HG03520 (cell line): ENCODE data around the gene SRGAP2B.
"Not testable (repeated sequence)": the region's sequence is repeated elsewhere in the genome, so short reads cannot be mapped to it uniquely, and the experiment has no call there.

Source experiments
- ATAC-seq: cut with Tn5 transposase; IDR thresholded peaks from one replicate; pipeline ENCODE4 v1.9.1; 2021; ENCODE audit warnings: mild to moderate bottlenecking, moderate library complexity; ENCODE audit not compliant: unreplicated experiment

Gene SRGAP2B

DNA sequence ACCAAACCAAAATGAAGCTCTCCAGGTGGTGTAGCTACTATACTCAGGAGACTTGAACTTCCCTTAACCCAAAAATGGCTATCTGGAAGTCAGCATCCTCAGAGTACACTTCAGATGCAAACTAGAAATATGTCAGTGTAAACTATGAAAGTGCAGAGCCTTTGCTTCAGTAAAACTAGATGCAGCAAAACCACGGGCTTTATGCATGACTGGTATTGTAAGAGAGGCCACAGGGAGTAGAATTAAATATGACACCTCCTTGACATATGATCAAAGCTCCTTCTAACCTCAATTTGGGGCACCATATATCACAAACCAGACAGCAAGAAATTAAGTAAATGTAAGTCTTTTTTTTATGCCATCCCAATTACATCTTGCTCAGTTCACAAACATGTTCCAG lies 47.6 kb downstream of the SRGAP2B start:
- not testable (repeated sequence) for ATAC-seq

DNA sequence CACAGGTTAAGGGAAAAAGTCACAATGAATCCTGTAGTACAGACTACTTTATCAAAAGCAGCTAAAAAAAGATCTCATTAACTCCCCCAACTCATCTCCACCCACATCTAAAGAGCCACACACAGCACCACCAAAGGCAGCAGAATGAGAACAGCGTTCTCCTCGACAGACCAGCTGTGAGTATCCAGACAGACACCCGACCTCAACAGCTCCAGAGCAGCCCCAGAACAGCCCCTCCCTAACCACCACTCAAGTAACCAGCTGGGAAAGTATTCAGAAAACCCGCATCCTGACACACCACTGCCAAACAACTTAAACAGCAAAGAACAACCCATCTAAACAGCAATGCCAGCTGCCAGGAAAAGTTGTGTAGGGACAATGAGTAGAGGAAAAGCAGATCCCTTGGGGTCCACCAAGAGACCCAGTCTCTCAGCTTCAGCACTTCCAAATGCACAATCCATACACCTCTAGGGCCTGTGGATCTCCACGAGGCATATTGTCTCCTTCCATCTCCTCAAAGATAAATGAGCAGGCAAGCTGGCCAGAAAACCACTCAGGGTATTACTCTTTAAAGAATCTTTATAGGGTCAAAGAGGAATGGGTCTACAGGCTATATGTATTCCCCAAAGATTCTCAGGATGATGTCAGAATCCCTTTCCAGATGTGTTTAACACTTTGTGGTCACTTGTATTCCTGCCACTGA lies 49.4 kb downstream of the SRGAP2B start:
- ATAC-seq = not testable (repeated sequence)

DNA sequence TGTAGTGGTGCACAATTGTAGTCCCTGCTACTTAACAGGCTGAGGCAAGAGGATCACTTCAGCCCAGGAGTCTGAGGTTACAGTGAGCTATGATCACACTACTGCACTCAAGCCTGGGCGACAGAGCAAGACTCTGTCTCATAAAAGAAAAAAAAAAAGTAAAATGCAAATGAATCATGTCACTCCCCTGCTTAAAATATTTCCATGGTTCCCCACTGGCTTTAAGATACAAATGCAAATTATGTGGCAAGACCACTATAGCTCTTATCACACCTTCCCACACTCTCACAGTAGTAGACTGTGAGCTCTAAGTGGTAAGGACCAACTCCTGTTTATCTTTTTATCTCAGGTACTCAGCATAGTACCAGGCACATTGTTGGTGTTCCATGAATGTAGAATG lies 53.6 kb downstream of the SRGAP2B start:
- peak; percentile 86 for ATAC-seq

DNA sequence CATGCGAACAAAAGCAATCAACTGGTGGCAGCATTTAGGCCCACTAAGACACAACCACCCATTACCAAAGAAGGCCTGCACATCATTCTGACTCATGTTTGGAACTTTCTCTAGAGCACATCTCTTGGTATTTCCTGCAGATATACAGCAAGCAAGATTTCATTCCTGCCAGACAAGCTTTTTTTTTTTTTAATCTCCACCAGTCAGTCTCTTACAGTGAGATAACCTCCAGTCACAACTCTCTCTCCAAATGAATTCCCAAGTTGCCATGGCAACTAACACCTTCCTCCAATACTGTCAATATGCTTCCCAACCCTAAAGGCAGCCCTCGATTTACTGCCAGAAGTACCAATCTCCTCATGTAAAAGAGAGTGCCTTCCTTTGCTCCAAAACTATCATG lies 59.1 kb downstream of the SRGAP2B start:
- ATAC-seq = not testable (repeated sequence)

- not testable (repeated sequence) for ATAC-seq
Measured at GRCh38 chr1:145033523-145033922, 61.6 kb downstream of the SRGAP2B start.

DNA sequence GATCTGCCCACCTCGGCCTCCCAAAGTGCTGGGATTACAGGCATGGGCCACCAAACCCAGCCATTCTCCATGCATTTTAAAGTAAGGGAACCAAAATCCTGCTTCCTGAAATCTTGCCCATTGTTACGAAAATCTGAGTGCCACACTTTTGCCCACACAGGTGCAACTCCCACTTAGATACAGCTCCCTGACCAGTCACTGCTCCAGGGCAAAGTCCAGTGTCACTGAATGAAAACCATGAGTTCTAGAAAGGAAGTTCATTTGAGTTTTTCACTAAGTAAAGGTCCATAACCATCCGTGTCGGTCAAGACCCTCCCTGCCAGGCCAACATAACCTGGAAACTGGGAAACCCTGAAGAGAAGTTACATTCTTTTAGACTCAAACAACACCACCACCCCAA lies 67.9 kb downstream of the SRGAP2B start:
- ATAC-seq = not testable (repeated sequence)

DNA sequence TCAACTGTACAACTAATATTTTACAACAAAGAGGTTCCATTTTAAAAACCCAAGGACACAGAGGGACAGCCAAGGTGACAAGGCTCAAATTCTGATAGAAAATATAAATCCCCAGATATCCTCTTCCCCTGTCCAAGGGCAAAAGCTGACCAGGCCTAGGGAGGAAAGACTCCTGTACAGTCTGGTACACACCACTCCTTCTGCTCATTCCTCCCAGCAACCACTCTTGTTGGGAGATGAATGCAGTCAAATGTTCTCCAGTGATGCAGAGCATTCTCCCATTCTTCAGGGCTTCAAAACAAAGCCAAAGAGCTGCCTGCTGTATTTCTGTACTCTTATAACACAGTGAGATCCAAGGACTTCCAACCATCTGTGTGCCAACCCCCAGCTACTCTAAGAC lies 69.8 kb downstream of the SRGAP2B start:
- ATAC-seq = not testable (repeated sequence)

- ATAC-seq = not testable (repeated sequence)
Measured at GRCh38 chr1:145022259-145022658, 72.9 kb downstream of the SRGAP2B start.

- not testable (repeated sequence) for ATAC-seq
Measured at GRCh38 chr1:145021749-145022148, 73.4 kb downstream of the SRGAP2B start.

- ATAC-seq = not testable (repeated sequence)
Measured at GRCh38 chr1:145019709-145020108, 75.4 kb downstream of the SRGAP2B start.

DNA sequence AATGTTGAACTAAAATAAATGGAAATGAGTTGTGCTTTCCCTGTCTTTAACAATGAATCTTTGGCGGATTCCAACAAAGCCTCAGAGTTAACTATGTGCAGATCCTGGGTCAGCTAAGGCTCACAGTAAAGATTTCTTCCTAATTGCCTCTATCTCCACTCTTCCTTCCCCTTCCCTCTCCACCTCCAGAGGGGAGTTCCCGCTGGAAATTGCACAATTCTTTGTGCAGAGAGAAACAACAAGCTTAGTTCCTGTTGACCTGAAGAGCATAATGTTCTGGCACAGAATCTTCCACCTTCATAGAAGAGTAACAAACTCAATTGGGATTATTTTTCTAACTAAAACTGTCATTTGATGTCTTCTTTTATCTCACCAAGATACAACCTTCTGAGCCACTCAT lies 77.4 kb downstream of the SRGAP2B start:
- ATAC-seq = not testable (repeated sequence)

DNA sequence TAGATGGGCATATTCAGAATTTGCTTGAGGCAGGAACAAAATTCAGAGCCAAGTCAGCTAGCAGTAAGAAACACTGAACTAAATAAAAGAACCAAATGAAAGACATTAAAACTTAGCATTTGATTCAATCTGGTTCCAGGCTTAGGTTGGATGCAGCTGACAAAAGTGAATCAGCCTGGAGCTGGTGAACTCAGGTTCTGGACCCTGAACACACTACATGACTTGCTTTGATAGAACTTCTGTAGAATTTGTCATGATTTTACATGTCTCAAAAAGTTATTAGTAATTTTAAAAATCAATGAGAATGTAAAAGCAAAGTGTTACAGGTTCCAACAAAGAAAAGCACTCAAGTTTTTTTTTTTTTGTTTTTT lies 78.7 kb downstream of the SRGAP2B start:
- not testable (repeated sequence) for ATAC-seq

DNA sequence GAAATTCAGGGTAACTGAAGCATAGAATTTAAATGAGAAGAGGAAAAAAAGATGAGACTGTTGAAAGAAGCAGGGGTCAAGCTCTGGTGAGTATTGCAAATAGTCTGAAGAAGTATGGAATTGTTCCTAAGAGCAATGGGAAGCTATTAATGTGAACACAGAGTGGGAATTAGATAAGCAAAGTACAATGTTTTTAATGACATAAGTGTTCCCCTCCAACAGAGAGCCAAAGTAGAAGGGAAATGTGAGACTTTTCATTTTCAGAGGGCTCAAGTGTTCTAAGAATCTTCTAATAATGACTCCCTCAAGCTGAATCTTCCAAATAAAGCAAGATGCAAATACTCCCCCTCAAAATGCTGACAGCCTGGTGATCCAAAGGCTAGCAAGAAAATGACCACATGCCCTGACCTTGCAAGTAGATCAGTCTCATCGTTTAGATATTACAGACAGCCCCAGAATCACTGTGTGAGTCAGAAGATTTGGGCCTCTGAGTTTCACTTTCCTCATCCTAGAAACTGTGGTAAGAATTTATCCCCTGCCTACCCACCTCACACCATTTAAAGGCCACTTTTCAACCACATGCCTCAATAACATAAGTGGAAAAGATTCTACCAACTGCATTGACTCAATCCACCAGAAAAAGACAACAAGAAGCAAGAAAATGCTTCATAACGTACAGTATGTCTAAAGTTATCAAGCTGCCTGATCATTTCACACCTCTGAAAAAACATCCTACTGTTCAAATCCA lies 79.2 kb downstream of the SRGAP2B start:
- peak; percentile 61 for ATAC-seq

DNA sequence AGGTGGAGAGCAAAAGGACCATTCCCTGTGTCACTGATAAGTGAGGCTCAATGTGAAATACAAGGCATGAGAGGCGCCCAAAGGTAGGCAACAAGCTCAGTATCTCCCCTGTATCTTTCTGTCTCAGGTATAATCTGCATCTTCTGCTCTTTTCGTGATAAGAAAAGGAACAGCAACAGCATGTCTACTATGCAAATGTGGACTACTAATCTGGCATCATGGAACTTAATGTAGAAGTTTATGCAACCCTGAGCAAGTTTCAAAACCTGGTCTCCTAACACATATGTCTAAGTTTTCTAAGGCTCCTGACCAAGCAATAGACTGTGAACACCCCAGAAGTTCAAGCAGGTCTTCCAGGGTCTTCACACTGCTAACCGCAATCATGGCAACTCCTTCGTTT lies 81.8 kb downstream of the SRGAP2B start:
- not testable (repeated sequence) for ATAC-seq

DNA sequence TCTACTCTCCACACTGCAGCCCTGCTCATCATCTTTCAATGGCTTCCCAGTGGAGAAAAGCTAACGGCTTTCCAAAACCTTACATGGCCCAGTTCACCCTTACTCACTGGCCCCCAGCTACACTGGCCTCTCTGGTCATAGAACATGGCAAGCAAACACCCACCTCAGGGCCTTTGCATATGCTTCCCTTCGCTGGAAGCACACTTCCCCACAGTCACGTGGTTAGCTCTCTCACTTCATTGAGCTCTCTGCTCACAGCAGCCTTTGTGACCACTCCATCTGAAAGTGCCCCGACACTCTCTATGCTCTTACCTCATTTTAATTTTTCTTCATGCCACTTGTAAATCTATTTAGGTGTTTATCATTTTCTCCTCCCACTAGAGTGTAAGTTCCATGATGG lies 83.3 kb downstream of the SRGAP2B start:
- ATAC-seq = not testable (repeated sequence)

- not testable (repeated sequence) for ATAC-seq
Measured at GRCh38 chr1:145010580-145010979, 84.5 kb downstream of the SRGAP2B start.

GRCh38 chr1:145009928-145010327 lies 85.2 kb downstream of the SRGAP2B start:
- not testable (repeated sequence) for ATAC-seq

DNA sequence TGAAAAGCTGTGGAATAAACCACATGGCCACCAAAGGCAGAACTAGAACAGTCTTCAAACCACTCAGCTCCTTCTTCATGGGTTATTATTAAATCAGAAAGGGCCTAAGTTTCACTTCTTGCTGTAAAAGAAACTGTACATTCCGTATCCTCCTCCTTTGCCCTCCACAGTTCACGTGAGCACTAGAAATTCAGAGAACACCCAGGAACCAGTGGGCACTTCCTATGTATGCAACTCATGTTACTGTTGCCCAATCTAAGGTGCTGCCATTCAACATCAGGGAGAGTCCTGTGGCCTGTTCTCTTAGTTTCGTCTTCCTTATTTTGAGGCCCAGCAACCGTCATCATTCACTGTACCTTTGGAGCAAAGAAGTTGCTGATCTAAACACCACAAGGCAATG lies 86.7 kb downstream of the SRGAP2B start:
- ATAC-seq = not testable (repeated sequence)

- ATAC-seq = not testable (repeated sequence)
Measured at GRCh38 chr1:145005142-145005541, 90.0 kb downstream of the SRGAP2B start.

GRCh38 chr1:145001381-145001780 lies 93.7 kb downstream of the SRGAP2B start:
- not testable (repeated sequence) for ATAC-seq

GRCh38 chr1:145000743-145001326 lies 94.3 kb downstream of the SRGAP2B start:
- not testable (repeated sequence) for ATAC-seq
